Ovary (tissue), 9 donors: ENCODE measurements around the gene RTCA. TPM values are rescaled to one million over a fixed set of nuclear protein-coding genes. Genes with fewer than 3 reads are reported as not detected.

Experiments used
- DNase-seq, 5 donors: peaks; one replicate each; pipeline ENCODE4 v3.0.0-alpha.2; 2019 to 2020
- H3K27ac ChIP-seq, 2 donors: fragments of 200-600 bp; one replicate each; pipeline versions ENCODE4 v1.5.1 to v1.8.0; 2019 to 2022
- H3K27me3 ChIP-seq: fragments of 200-600 bp; one replicate; pipeline ENCODE4 v1.8.0; 2022
- H3K36me3 ChIP-seq: fragments of 200-600 bp; sonication (generic); one replicate; pipeline ENCODE4 v1.5.1; 2019
- H3K4me1 ChIP-seq: one replicate; pipeline ENCODE4 v1.8.1; 2013; ENCODE audit warnings: mild to moderate bottlenecking, moderate library complexity; ENCODE audit not compliant: insufficient read depth
- H3K4me3 ChIP-seq: fragments of 200-600 bp; sonication (generic); one replicate; pipeline ENCODE4 v1.5.1; 2017
- H3K9me3 ChIP-seq, 2 donors: fragments of 200-600 bp in 1 of 2; sonication (generic) in 1 of 2; one replicate each; pipeline versions ENCODE4 v1.5.1 to v1.8.1; 2013 to 2019; ENCODE audit warnings: mild to moderate bottlenecking in 1 of 2, moderate library complexity in 1 of 2
- EP300 ChIP-seq: sonication (generic); formaldehyde crosslinking; IDR thresholded peaks from one replicate; pipeline ENCODE4 v1.6.1; 2017; ENCODE audit warnings: antibody characterized with exemption
- POLR2A ChIP-seq: fragments of 450-650 bp; IDR thresholded peaks from one replicate; pipeline ENCODE4 v1.6.1; 2017; ENCODE audit warnings: antibody characterized with exemption, mild to moderate bottlenecking, moderate library complexity
- WGBS, 3 donors: extraction: QIAGEN DNeasy Blood & Tissue Kit in 1 of 3; methylation state at CpG; one replicate each; pipeline versions ENCODE4 v1.1.5 to v1.1.7; 2013 to 2017; 5-methylcytosine and 5-hydroxymethylcytosine counted together
- intact Hi-C, 4 donors: fragments of 100-400 bp; cut with DNase I; formaldehyde crosslinking; loops; one replicate each; pipeline versions ENCODE4 v1.11.0 to v1.15.1; 2022 to 2023
- polyA plus RNA-seq, 2 donors: library from polyadenylated mRNA; stranded (reverse); fragments of 200-250 nt in 1 of 2; fragments of 350-450 nt in 1 of 2; fragmentation: Illumina TruSeq in 1 of 2; extraction: RNeasy Lipid Tissue Mini Kit (QIAGEN cat#74804) in 1 of 2; gene quantifications; one replicate each; pipeline ENCODE4 v1.2.3, GENCODE V29; 2013 to 2014
- total RNA-seq, 7 donors: library from RNA; depleted of rRNA in 2 of 7; stranded (reverse); fragments of >200 nt in 2 of 7; fragmentation: NEBNext Ultra II Directional in 3 of 7; extraction: Animal tissue kit (Norgen Biotek cat#: 25700) in 3 of 7; gene quantifications; one replicate each; pipeline versions ENCODE4 v1.1.0 to v1.2.4, GENCODE V29; 2016 to 2023
- TF ChIP-seq, protein P1 (sequence below), 3 donors: fragments of 450-650 bp in 2 of 3; fragments of 200-600 bp in 1 of 3; IDR thresholded peaks; one replicate each; pipeline versions ENCODE4 v1.5.1 to v1.8.0; 2016 to 2022; ENCODE audit warnings: antibody characterized with exemption in 3 of 3, mild to moderate bottlenecking in 1 of 3
- donor health status: DM: no; HTN: no; CAD: no; lungs with moderate emphysema.
- donor health status: DM: no; HTN: no; CAD: no.
- donor health status: Bipolar disorder and iron deficiency.
- donor health status: DM: yes; HTN: yes; CAD: no.
- donor health status: DM: no; HTN: no; CAD: no.
- donor health status: DM: yes; HTN: yes; CAD: no.

The RTCA gene
- total and polyA plus RNA-seq, 9 donors, result 12.9 to 23.6 (median 14.7) TPM

DNA sequence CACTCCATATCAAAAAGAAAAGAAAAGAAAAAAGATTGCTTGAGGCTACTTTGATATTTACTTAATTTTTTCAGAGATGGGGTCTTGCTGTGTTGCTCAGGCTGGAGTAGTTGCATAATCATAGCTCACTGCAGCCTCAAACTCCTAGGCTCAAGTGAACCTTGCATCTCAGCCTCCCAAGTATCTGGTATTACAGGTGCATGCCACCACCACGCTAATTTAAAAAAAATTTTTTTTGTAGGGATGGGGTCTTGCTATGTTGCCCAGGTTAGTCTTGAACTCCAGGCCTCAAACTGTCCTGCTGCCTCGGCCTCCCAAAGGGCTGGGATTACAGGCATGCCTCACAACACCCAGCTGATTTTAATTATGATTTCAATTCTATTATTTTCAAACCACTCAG lies 38.2 kb downstream of the RTCA start:
- no peak overlapping the region for H3K27ac ChIP-seq
- H3K36me3 ChIP-seq, result no peaks in the 10 kb centered on the region
- no peaks in the 10 kb centered on the region for H3K27me3 ChIP-seq
- TF ChIP-seq POLR2A, result no peak
- TF ChIP-seq, protein P1, sequence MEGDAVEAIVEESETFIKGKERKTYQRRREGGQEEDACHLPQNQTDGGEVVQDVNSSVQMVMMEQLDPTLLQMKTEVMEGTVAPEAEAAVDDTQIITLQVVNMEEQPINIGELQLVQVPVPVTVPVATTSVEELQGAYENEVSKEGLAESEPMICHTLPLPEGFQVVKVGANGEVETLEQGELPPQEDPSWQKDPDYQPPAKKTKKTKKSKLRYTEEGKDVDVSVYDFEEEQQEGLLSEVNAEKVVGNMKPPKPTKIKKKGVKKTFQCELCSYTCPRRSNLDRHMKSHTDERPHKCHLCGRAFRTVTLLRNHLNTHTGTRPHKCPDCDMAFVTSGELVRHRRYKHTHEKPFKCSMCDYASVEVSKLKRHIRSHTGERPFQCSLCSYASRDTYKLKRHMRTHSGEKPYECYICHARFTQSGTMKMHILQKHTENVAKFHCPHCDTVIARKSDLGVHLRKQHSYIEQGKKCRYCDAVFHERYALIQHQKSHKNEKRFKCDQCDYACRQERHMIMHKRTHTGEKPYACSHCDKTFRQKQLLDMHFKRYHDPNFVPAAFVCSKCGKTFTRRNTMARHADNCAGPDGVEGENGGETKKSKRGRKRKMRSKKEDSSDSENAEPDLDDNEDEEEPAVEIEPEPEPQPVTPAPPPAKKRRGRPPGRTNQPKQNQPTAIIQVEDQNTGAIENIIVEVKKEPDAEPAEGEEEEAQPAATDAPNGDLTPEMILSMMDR (IDR thresholded peaks at IDR 0.05), result no peak
- no peak for TF ChIP-seq EP300
- H3K9me3 ChIP-seq, result no peaks in the 10 kb centered on the region
- 88 to 90% (median 89%) methylated on average over 2 of the region's 2 CpGs for WGBS, 3 donors
- DNase-seq, result no peak
- no peaks in the 10 kb centered on the region for H3K4me1 ChIP-seq
- no peak overlapping the region for H3K4me3 ChIP-seq
- intact Hi-C loops, result no loop called here

DNA sequence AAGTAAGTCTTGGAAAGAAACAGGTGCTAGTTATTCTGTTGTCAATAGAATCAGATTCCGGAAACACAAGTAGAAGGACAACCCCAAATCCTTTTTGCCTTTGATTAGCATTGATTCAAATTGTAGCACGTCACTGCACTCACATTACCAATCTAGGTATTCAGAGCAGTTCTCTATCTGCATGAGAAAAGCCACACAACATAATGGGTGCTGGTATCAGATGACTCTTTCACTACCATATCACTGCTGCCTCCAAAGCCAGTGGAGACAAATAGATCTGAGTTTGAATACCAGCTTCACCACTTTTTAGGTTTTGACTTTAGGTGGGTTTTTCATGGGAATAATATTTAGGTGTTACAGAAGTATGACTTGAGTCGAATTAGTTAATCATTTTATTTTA lies 38.9 kb downstream of the RTCA start:
- Histone ChIP-seq H3K36me3 (no peaks in the 10 kb centered on the region), H3K4me3 (no peak overlapping the region), H3K4me1 (no peaks in the 10 kb centered on the region), H3K9me3 (no peaks in the 10 kb centered on the region), H3K27ac (no peak overlapping the region), H3K27me3 (no peaks in the 10 kb centered on the region)
- DNase-seq, result no peak
- TF ChIP-seq EP300, result no peak
- TF ChIP-seq, protein P1 (IDR thresholded peaks at IDR 0.05), result no peak
- TF ChIP-seq POLR2A, result no peak
- intact Hi-C loops, result no loop called here
- WGBS, 3 donors, result 82 to 85% (median 83%) methylated on average over 3 of the region's 3 CpGs

DNA sequence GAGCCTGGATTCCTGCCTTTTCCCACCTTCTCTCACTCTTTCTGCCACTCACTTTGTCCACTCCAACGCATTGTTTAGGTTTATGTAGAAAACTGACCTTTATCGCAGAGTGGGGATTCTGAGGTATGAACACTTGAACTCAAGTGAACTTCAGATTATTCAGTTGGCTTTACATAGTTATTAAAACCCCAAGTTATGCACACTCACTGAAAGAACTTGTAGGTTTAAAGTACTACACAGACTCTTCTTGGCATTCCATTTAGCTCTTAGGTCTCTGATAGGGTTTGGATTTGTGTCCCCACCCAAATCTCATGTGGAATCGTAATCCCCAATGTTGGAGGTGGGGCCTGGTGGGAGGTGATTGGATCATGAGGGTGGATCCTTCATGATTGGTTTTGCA lies 39.9 kb downstream of the RTCA start:
- DNase-seq, result no peak
- Histone ChIP-seq H3K4me3 (no peak overlapping the region), H3K4me1 (no peaks in the 10 kb centered on the region), H3K9me3 (no peaks in the 10 kb centered on the region), H3K27ac (no peak overlapping the region), H3K36me3 (no peaks in the 10 kb centered on the region), H3K27me3 (no peaks in the 10 kb centered on the region)
- TF ChIP-seq EP300 (no peak), POLR2A (no peak)
- TF ChIP-seq, protein P1 (IDR thresholded peaks at IDR 0.05), result no peak
- intact Hi-C loops, result no loop called here
- 89 to 92% (median 92%) methylated on average over 3 of the region's 3 CpGs for WGBS, 3 donors

DNA sequence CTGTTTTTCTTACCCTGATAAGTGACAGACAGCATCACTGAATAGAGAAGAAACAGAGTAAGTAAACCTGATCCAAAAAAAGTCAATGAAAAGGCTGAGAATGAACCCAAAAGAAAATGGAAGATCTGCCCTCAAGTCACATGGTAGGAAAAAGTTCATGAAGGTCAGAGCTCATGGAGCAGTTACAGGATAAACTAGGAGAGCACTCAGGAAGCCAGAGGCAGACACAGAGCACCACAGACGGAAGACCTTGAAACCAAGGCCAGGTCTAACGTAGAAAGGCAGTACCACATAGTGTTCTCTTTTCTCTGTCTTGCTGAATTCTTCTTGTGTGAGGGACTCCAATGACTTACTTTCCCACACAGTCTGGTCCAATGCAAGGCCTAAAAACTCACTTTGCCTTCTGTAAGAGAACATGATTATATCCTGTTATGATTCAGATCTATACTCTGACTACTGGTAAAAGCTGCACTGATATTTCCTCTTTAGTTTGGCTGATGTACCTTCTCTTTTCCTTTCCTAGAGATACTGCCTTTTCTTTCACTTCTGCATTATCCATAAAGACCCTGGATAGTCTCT lies 40.8 kb downstream of the RTCA start:
- Histone ChIP-seq H3K36me3 (no peaks in the 10 kb centered on the region), H3K4me3 (no peak overlapping the region), H3K27me3 (no peaks in the 10 kb centered on the region), H3K4me1 (no peaks in the 10 kb centered on the region), H3K9me3 (no peaks in the 10 kb centered on the region), H3K27ac (no peak overlapping the region)
- 46 to 66% (median 54%) methylated on average over 2 of the region's 2 CpGs for WGBS, 3 donors
- no peak for DNase-seq
- intact Hi-C loops, result no loop called here
- TF ChIP-seq, protein P1 (IDR thresholded peaks at IDR 0.05), result no peak
- TF ChIP-seq POLR2A, result no peak
- TF ChIP-seq EP300, result no peak
